Measurements from ENCODE around the gene RAB24.

GRCh38 chr5:177332896-177333260 lies 29.4 kb upstream of the RAB24 start:
- no peak for TF ChIP-seq CTCF (IDR thresholded peaks at IDR 0.05)
- TF ChIP-seq POLR2A (IDR thresholded peaks at IDR 0.05): no peak
